NCI-H146 treated with DMSO at 0.1 percent for 48 hours (cell line): ENCODE measurements around the gene MOAP1.
"Not testable (repeated sequence)": the region's sequence is repeated elsewhere in the genome, so short reads cannot be mapped to it uniquely, and the experiment has no call there.

ENCODE experiments used
- DNase-seq: peaks from one replicate; lab custom pipeline; 2025; ENCODE audit not compliant: unreplicated experiment; lab: John Stamatoyannopoulos, UW

Gene MOAP1

DNA sequence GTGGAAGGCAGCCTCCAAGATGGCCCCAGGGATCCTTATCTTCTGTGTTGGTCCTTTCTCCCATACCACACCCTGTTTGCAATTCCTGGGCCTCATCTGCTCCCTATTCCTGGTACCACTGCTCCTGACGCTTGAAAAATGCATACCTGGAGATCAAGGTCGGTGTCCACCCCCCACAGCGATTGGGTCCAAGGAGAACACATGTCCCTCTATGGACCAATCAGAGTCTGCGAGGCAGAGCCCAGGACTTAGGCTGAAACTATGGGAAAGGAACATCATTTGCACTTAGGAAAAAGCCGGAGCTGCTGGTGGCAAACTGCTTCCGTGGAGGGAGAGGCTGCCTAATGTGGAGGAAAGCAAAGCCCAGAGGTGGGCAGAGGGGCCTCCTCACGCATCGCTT, 35.7 kb downstream of the MOAP1 start:
- DNase-seq: no peak

DNA sequence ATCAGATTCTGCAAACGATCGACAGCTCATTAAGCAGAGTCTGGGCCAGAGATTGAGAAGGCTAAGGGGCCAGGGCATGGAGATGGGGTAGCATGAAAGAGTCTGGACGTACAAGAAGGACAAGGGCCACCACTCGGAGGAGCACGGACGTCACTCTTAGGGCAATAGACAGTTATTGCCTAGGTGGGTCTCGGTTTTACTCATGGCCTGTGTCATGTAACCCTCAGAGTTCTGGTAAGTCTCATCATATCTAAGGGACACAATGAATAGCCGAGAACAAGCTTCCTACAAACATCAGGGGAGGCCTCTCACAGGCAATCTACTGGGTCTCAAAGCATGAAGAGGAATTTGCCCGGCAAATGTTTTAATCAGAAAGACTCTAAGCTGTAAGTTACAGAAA, 38.6 kb downstream of the MOAP1 start:
- DNase-seq: no peak

DNA sequence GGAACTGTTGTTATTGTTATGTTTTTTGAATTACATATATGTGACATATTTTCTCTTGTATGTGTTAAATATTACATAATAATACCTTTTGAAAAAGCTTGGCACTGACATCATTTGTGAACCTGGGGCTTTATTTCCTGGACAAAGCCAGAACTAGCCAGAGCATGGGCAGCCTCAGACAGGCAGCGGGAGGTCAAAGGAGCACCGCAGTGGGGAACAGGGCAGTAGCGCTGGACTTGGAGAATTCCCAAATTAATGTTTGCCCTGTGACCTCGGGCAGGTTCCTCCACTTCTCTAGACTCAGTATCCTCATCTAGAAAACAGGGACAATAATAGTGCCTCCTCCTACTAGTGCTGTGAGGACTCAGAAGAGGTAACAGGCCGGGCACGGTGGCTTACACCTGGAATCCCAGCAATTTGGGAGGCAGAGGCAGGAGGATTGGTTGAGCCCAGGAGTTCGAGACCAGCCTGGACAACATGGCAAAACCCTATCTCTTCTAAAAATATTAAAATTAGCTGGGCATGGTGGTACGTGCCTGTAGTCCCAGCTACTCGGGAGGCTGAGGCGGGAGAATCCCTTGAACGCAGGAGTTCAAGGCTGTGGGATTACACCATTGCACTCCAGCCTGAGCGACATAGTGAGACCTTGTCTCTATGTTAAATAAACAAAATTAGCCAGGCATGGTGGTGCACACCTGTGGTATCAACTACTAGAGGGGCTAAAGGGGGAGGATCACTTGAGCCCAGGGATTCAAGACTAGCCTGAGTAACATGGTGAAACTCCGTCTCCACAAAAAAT, 41.6 kb downstream of the MOAP1 start:
- no peak for DNase-seq

DNA sequence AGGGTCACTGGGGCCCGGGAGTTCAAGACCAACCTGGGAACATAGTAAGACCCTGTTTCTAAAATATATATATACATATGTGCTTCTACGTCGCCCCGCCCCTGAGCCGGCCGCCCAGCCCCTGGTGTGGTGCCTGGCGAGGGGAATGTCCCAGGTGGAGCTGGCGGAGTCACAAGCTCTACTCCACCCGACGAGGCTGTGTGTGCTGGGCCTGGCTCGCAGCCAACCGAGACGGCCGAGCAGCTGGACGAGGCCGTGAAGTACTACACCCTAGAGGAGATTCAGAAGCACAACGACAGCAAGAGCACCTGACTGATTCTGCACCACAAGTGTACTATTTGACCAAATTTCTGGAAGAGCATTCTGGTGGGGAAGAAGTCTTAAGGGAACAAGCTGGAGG, 46.8 kb downstream of the MOAP1 start:
- peak; percentile 15 for DNase-seq

DNA sequence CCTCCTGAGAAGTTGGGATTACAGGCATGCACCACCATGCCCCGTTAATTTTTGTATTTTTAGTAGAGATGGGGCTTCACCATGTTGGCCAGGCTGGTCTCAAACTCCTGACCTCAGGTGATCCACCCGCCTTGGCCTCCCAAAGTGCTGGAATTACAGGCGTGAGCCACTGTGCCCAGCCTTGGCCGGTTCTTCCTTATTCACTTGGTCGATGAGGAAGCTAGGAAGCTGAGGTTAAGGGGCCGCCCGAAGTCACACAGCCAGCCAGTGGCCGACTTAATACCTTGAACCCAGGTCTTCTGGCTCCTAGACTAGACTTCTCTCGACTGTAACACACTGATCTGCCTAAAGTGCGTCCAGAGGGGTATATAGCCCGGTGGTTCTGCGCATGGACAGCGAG, 48.2 kb downstream of the MOAP1 start:
- DNase-seq: not testable (repeated sequence)

DNA sequence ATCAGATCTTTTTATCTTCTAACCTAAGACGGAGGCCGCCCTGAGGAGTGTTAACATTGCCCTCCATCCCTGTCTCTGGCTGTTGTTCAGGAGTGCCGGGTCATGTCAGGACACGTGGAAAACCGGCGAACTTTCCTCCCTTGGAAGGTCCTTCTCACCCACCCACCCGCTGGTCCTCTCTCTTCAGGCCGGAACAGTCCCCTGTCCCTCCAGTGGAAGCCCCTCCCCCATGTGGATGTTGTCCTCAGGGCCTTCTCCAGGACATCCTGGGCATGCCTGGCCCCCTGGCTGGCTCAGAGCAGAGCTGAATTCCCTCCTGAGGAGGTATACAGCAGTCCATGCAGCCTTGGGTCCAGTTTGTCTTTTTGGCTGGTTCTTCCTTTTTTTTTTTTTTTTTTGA, 48.7 kb downstream of the MOAP1 start:
- no peak for DNase-seq

DNA sequence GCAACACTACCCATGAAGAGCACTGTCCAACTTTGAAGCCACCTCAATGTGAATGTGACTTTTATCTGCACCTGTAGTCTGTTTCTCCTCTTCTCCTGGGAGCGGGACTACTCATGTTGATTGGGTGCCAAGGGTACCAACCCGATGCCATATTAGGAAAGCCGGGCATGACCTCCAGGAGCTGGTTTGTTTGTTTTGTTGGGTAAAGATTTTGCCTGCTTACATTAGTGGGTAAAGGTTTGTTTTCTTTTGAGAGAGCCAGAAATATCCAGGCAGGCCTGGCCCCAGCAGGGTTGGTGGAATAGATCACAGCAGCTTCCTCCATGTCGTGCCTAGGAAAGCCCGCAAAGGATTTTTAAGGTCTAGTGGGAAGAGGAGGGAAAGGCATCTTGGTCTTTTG, 49.3 kb downstream of the MOAP1 start:
- no peak for DNase-seq

DNA sequence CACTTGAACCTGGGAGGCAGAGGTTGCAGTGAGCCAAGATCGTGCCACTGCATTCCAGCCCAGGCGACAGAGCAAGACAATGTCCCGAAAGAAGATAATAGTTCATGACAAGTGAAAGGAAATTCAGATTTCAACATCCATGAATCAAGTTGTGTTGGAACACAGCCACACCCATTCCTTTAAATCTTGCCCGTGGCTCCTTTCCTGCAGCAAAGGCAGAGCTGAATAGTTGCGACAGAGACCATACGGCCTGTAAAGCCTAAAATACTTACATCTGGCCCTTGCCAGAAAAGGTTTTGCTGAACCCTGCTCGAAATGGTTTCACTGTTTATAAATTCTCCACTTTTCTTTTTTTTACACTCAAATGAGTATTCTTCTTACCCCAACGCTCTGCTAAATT, 51.2 kb downstream of the MOAP1 start:
- no peak for DNase-seq

DNA sequence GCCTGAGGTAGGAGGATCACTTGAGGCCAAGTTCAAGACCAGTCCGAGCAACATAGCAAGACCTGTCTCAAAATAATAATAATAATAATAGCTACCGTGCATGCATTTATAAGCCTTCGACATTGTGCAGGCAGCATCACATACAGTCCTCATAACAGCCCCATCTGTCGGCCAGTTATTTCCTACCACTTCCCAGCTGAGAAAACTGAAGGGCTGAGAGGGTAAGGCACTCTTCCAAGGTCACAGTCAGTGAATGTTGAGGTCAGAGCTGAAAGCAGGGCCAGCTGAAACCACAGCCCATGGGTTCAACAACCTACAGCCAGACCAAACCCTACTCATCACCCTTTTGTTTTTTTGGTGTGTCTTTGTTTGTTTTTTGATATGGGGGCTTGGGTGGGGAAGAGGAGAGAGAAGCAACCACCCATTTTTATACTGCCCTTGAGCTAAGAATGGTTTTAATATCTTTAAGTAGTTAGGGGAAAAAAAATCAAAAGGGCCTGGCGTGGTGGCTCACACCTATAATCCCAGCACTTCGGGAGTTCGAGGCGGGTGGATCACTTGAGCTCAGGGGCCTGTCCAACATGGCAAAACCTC, 52.1 kb downstream of the MOAP1 start:
- DNase-seq: no peak
